ENCODE data around the gene FBRS.

FBRS gene

DNA sequence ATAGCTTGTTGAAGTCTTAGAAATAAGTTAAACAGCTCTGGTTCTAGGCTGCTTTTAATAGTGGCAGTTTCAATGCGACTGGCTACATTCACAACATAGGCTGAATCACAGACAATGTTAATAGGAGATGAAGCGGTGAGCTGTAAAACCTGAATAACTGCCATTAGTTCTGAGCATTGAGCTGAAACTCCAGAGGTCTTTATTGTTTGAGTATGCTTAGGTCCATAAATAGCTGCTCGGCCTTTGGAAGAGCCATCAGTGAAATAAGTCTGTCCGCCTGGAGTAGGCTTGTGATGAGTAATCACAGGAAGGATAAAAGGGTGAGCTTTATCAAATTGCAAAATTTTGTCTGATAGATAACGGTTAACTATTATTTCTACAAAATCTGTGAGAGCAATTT lies 38.6 kb upstream of the FBRS start:
- DNase-seq (ENCODE audit: low spot score), result no peak
- CTCF ChIA-PET, result interaction anchor here (0.7 kb wide), 1 partner anchor 74 kb away, joined by 3 read pairs; no protein-coding TSS in a partner anchor
- TF ChIP-seq CTCF (conservative IDR thresholded peaks at IDR 0.05; ENCODE audit: low read depth), result no peak
- H3K27ac ChIP-seq, result no peak overlapping the region
- POLR2A ChIA-PET (ENCODE audit: low non-redundant PET), result no interaction called here

DNA sequence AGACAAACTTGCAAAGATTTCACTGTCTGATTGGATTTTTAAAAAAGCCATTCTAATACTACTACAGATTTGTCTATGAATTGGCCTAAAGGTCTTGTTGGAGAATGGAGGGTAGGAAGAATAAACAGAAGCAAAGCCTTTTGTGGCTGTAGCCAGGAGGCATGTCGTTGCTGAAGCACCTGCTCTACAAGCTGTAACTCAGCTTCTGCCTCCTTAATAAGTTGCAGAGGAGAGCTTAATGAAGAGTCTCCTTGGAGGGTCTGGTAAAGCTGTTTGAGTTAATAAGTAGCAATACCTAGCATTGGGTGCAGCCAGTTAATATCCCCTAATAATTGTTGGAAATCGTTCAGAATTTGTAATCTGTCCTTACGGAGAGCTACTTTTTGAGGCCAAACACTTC lies 38.1 kb upstream of the FBRS start:
- no peak overlapping the region for H3K27ac ChIP-seq
- DNase-seq (ENCODE audit: low spot score), result no peak
- no peak for TF ChIP-seq CTCF (conservative IDR thresholded peaks at IDR 0.05; ENCODE audit: low read depth)
- POLR2A ChIA-PET (ENCODE audit: low non-redundant PET), result no interaction called here
- CTCF ChIA-PET, result interaction anchor here (0.6 to 0.8 kb wide), 2 partner anchors 11 to 17 kb away, joined by 3 read pairs; no protein-coding TSS in a partner anchor

DNA sequence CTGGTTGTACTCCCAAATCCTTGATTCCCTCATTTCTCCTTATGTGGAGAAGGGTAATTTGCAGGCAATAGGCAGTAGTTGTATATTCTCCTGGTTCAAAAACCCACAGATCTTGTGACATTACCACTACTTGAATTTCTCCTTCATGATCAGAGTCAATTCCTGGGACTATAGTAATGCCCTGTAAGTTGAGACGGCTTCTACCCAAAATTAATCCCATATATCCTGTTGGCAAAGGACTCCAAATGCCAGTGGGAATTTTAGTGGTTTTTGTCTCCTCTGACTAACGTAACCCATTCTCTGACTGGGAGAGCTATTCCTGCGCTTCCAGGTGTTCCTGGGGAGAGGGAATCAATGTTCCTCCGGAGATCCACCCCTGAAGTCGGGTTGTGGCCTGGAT lies 36.5 kb upstream of the FBRS start:
- no peak for TF ChIP-seq CTCF (conservative IDR thresholded peaks at IDR 0.05; ENCODE audit: low read depth)
- DNase-seq (ENCODE audit: low spot score), result no peak
- POLR2A ChIA-PET (ENCODE audit: low non-redundant PET), result no interaction called here
- CTCF ChIA-PET, result interaction anchor here (0.6 to 0.7 kb wide), 2 partner anchors 9 kb away, joined by 3 to 5 read pairs; no protein-coding TSS in a partner anchor
- H3K27ac ChIP-seq, result peak overlapping the region; percentile 73

GRCh38 chr16:30622455-30623032 lies 35.7 kb upstream of the FBRS start:
- ChIA-PET CTCF (interaction anchor here (0.6 kb wide), 1 partner anchor 8 kb away, joined by 5 read pairs; no protein-coding TSS in a partner anchor), POLR2A (ENCODE audit: low non-redundant PET) (no interaction called here)
- DNase-seq (ENCODE audit: low spot score), result no peak
- H3K27ac ChIP-seq, result peak overlapping the region; percentile 73; the same call in 1 of the 2 replicates
- no peak for TF ChIP-seq CTCF (conservative IDR thresholded peaks at IDR 0.05; ENCODE audit: low read depth)

GRCh38 chr16:30623536-30624283 lies 34.5 kb upstream of the FBRS start:
- CTCF ChIA-PET, result no interaction called here
- no peak for DNase-seq (ENCODE audit: low spot score)
- POLR2A ChIA-PET (ENCODE audit: low non-redundant PET), result no interaction called here
- no peak for TF ChIP-seq CTCF (conservative IDR thresholded peaks at IDR 0.05; ENCODE audit: low read depth)
- H3K27ac ChIP-seq, result no peak overlapping the region

GRCh38 chr16:30626236-30626635 lies 32.0 kb upstream of the FBRS start:
- ChIA-PET POLR2A (ENCODE audit: low non-redundant PET) (no interaction called here), CTCF (no interaction called here)
- H3K27ac ChIP-seq, result no peak overlapping the region
- no peak for DNase-seq (ENCODE audit: low spot score)
- TF ChIP-seq CTCF (conservative IDR thresholded peaks at IDR 0.05; ENCODE audit: low read depth), result no peak
